Activated naive CD8-positive, alpha-beta T cell treated with anti-CD3 and anti-CD28 coated beads for 36 hours (primary cell): Measurements from ENCODE around the gene MLF2. TPM values are rescaled to one million over a fixed set of nuclear protein-coding genes. Genes with fewer than 3 reads are reported as not detected.
A peak's percentile ranks its signal among the peaks of the same experiment; 100 is the strongest.

ENCODE experiments used
- DNase-seq: peaks from one replicate; pipeline ENCODE4 v3.0.0; 2021
- H3K27ac Mint-ChIP-seq: one replicate; pipeline ENCODE4 v1.8.0; 2022; ENCODE audit warnings: mild to moderate bottlenecking, moderate library complexity, mixed read lengths
- H3K27me3 Mint-ChIP-seq: one replicate; pipeline ENCODE4 v1.8.0; 2022; ENCODE audit warnings: mild to moderate bottlenecking, mixed read lengths
- H3K36me3 Mint-ChIP-seq: one replicate; pipeline ENCODE4 v1.8.0; 2021; ENCODE audit warnings: mild to moderate bottlenecking, mixed read lengths
- H3K4me1 Mint-ChIP-seq: one replicate; pipeline ENCODE4 v1.8.0; 2021; ENCODE audit warnings: mixed read lengths
- H3K4me3 Mint-ChIP-seq: one replicate; pipeline ENCODE4 v1.8.0; 2022; ENCODE audit warnings: mild to moderate bottlenecking, moderate library complexity, mixed read lengths
- H3K9me3 Mint-ChIP-seq: one replicate; pipeline ENCODE4 v1.8.0; 2022; ENCODE audit warnings: mixed read lengths
- total RNA-seq, 2 experiments: library from RNA; stranded (reverse); gene quantifications; one replicate each; pipeline ENCODE4 v1.2.3, GENCODE V29; 2021

Gene MLF2
- total RNA-seq, 2 experiments from 2014 or later: 134 to 141 TPM

- DNase-seq: no peak
- peaks cover 6% of the 10 kb centered on the region for H3K4me1 Mint-ChIP-seq
- peak overlapping the region; percentile 65 for H3K4me3 Mint-ChIP-seq
- no peaks in the 10 kb centered on the region for H3K9me3 Mint-ChIP-seq
- H3K36me3 Mint-ChIP-seq: no peaks in the 10 kb centered on the region
- H3K27me3 Mint-ChIP-seq: peaks cover 67% of the 10 kb centered on the region
- H3K27ac Mint-ChIP-seq: no peak overlapping the region
Observed at GRCh38 chr12:6701078-6701768, 51.7 kb downstream of the MLF2 start.

DNA sequence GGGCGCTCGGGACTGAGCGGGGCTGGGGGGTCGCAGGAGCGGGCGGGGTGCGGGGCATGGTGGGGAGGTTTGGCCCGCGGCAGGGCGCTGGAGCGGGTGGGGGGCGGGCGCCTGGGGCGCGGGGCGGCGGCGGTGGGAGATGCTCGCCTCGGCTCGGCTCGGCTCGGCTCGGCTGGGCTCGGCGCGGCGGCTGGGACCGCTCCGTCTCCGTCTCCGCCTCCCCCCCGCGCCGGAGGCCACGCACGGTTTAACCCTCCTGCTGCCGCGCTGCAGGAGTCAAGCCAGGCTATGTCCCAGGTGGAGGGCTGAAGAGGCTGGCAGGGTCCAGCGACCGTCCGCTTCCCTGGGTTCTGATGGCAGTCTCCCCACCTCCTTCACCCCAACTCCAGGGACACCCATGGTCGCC, 52.3 kb downstream of the MLF2 start, which contains the start of gene PIANP:
PIANP (minus strand) TSS at position 170 of the 406 bp plus-strand sequence. CDS start 2,754 bp downstream, outside the sequence.
- Mint-ChIP-seq H3K4me1 (peaks cover 6% of the 10 kb centered on the region), H3K4me3 (peak within 1 kb of the TSS; percentile 65), H3K9me3 (no peaks in the 10 kb centered on the region), H3K36me3 (no peaks in the 10 kb centered on the region), H3K27ac (no peak within 1 kb of the TSS), H3K27me3 (peaks cover 65% of the 10 kb centered on the region)
- DNase-seq: peak; percentile 51

DNA sequence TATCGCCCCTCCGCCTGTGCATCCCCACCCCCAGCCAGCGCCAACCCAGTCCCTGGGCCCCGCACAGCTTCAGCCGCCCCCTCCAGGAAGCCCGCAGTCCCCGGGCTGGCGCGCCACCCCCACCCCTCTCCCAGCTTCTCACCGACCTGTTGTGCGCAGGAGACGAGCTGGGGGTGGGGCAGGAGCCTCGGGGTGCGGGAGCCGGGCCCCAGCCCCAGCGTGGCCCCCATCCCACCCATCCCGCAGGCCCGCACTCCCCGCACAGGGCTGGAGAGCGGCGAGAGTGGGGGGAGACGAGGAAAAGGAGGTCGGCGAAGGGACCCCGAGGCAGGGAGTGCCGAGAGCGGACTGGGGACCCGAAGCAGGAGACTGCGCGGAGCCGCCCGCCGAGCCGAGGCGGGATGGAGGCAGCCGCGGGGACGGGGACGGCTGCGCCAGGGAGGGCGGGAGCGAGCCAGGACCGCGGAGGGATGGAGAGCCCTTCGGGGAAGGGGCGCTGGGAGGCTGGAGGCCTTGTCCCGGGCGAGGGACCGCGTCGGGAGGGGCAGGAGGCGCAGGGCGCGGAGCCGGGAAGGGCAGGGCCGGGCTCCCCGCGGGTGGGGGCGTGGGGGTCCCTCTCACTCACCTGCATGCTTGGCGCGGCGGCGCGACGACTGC, 52.8 kb downstream of the MLF2 start:
- H3K4me3 Mint-ChIP-seq: peak overlapping the region; percentile 61
- DNase-seq: no peak
- H3K27me3 Mint-ChIP-seq: peaks cover 60% of the 10 kb centered on the region
- no peak overlapping the region for H3K27ac Mint-ChIP-seq
- peaks cover 6% of the 10 kb centered on the region for H3K4me1 Mint-ChIP-seq
- no peaks in the 10 kb centered on the region for H3K36me3 Mint-ChIP-seq
- H3K9me3 Mint-ChIP-seq: no peaks in the 10 kb centered on the region

GRCh38 chr12:6699259-6699988, 53.5 kb downstream of the MLF2 start:
- DNase-seq: no peak

GRCh38 chr12:6698352-6699046, 54.4 kb downstream of the MLF2 start:
- H3K4me3 Mint-ChIP-seq: no peak overlapping the region
- H3K36me3 Mint-ChIP-seq: no peaks in the 10 kb centered on the region
- H3K27me3 Mint-ChIP-seq: peaks cover 45% of the 10 kb centered on the region
- H3K9me3 Mint-ChIP-seq: no peaks in the 10 kb centered on the region
- DNase-seq: no peak
- no peak overlapping the region for H3K27ac Mint-ChIP-seq
- peaks cover 6% of the 10 kb centered on the region for H3K4me1 Mint-ChIP-seq

More at GRCh38 chr12:6699259-6699988, 53.5 kb downstream of the MLF2 start:
- H3K4me1 Mint-ChIP-seq: peaks cover 6% of the 10 kb centered on the region
- peak overlapping the region; percentile 61 for H3K4me3 Mint-ChIP-seq
- H3K36me3 Mint-ChIP-seq: no peaks in the 10 kb centered on the region
- H3K9me3 Mint-ChIP-seq: no peaks in the 10 kb centered on the region
- no peak overlapping the region for H3K27ac Mint-ChIP-seq
- peaks cover 53% of the 10 kb centered on the region for H3K27me3 Mint-ChIP-seq

Other genes starting within 250 kb of the MLF2 start
- gene GAPDH, start 218.6 kb downstream of the MLF2 start, total RNA-seq: 1,000 to 10,000 TPM; 8,986 to 9,154 TPM
- gene IFFO1, start 197.1 kb downstream of the MLF2 start, total RNA-seq: 1 to 10 TPM; 7.2 to 8.1 TPM
- 100 to 1,000 TPM; 151 to 153 TPM for gene NOP2, start 184.8 kb downstream of the MLF2 start, total RNA-seq
- 100 to 1,000 TPM; 262 to 293 TPM for gene CHD4, start 145.8 kb downstream of the MLF2 start, total RNA-seq
- gene LPAR5, start 117.2 kb downstream of the MLF2 start, total RNA-seq: 1 to 10 TPM; 7.3 to 7.9 TPM
- 1 to 10 TPM in 1 of 2 experiments, under 1 TPM in 1; 0.86 to 1.2 TPM for gene ACRBP, start 105.7 kb downstream of the MLF2 start, total RNA-seq
- 10 to 100 TPM; 10.9 to 11.1 TPM for gene ING4, start 90.0 kb downstream of the MLF2 start, total RNA-seq
- gene ZNF384, start 63.8 kb downstream of the MLF2 start, total RNA-seq: 10 to 100 TPM; 60.6 to 61.8 TPM
- under 1 TPM in 1 of 2 experiments, not detected in 1; 0.37 TPM for gene PIANP, start 52.3 kb downstream of the MLF2 start, total RNA-seq
- 10 to 100 TPM; 37.1 to 41.6 TPM for gene COPS7A, start 29.1 kb downstream of the MLF2 start, total RNA-seq
- gene PTMS, start 13.2 kb upstream of the MLF2 start, total RNA-seq: 10 to 100 TPM; 23.3 to 25.1 TPM
- 10 to 100 TPM; 64.8 to 67.7 TPM for gene LAG3, start 19.4 kb upstream of the MLF2 start, total RNA-seq
- 1 to 10 TPM; 2.2 to 2.5 TPM for gene CD4, start 36.4 kb upstream of the MLF2 start, total RNA-seq
- under 1 TPM; 0.54 to 0.76 TPM for gene GPR162, start 68.7 kb upstream of the MLF2 start, total RNA-seq
- gene P3H3, start 75.3 kb upstream of the MLF2 start, total RNA-seq: under 1 TPM; 0.36 to 0.60 TPM
- gene GNB3, start 87.8 kb upstream of the MLF2 start, total RNA-seq: under 1 TPM in 1 of 2 experiments, not detected in 1; 0.10 TPM
- 10 to 100 TPM; 62.5 to 64.0 TPM for gene CDCA3, start 98.1 kb upstream of the MLF2 start, total RNA-seq
- 100 to 1,000 TPM; 125 to 127 TPM for gene USP5, start 99.0 kb upstream of the MLF2 start, total RNA-seq
- 1,000 to 10,000 TPM; 1,593 to 1,653 TPM for gene TPI1, start 114.4 kb upstream of the MLF2 start, total RNA-seq
- 1 to 10 TPM; 2.7 to 3.0 TPM for gene SPSB2, start 120.2 kb upstream of the MLF2 start, total RNA-seq
- gene LRRC23, start 151.7 kb upstream of the MLF2 start, total RNA-seq: 1 to 10 TPM; 3.0 to 4.1 TPM
- gene ENO2, start 161.4 kb upstream of the MLF2 start, total RNA-seq: 100 to 1,000 TPM; 140 to 141 TPM
- 10 to 100 TPM; 27.6 to 28.5 TPM for gene ATN1, start 174.8 kb upstream of the MLF2 start, total RNA-seq
- not detected for gene RNU7-1, start 190.7 kb upstream of the MLF2 start, total RNA-seq
- gene C12orf57, start 190.9 kb upstream of the MLF2 start, total RNA-seq: 100 to 1,000 TPM; 203 to 208 TPM
- gene PTPN6, start 198.2 kb upstream of the MLF2 start, total RNA-seq: 100 to 1,000 TPM; 457 to 467 TPM
- gene PHB2, start 217.5 kb upstream of the MLF2 start, total RNA-seq: 100 to 1,000 TPM; 556 to 557 TPM
- gene EMG1, start 217.8 kb upstream of the MLF2 start, total RNA-seq: 100 to 1,000 TPM; 130 to 140 TPM